ENCODE measurements around the gene ARFGEF2.
"Not testable (repeated sequence)": the region's sequence is repeated elsewhere in the genome, so short reads cannot be mapped to it uniquely, and the experiment has no call there.

DNA sequence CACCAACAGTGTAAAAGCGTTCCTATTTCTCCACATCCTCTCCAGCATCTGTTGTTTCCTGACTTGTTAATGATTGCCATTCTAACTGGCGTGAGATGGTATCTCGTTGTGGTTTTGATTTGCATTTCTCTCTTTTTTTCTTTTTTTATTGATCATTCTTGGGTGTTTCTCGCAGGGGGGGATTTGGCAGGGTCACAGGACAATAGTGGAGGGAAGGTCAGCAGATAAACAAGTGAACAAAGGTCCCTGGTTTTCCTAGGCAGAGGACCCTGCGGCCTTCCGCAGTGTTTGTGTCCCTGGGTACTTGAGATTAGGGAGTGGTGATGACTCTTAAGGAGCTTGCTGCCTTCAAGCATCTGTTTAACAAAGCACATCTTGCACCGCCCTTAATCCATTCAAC is 13.5 kb downstream of the ARFGEF2 start:
- not testable (repeated sequence) for TF ChIP-seq POLR2A, POLR2AphosphoS5 (IDR thresholded peaks at IDR 0.05; ENCODE audit: low read depth, low read length)
